IMR-90 (cell line): ENCODE measurements around the gene IL36G. TPM values are rescaled to one million over a fixed set of nuclear protein-coding genes. Genes with fewer than 3 reads are reported as not detected.
A peak's percentile ranks its signal among the peaks of the same experiment; 100 is the strongest.

Experiments
- ATAC-seq: fragments of 200-7000 bp; cut with Tn5 transposase; 2 replicates; pipeline ENCODE4 v1.9.1; 2020; ENCODE audit warnings: low read depth, mild to moderate bottlenecking, moderate library complexity
- BruUV-seq: library from RNA; stranded (reverse); fragments of 400-500 nt; replicated peaks from 2 replicates; lab custom pipeline; 2021; lab: Mats Ljungman, UMichigan
- CTCF ChIA-PET: fragments of 300-600 bp; formaldehyde crosslinking; extraction: SDS; loops from one replicate; lab custom pipeline; 2021; ENCODE audit warnings: antibody characterized with exemption; lab: Yijun Ruan, JAX
- POLR2A ChIA-PET: fragments of 300-600 bp; sonication (Branson Sonifier 250); formaldehyde crosslinking; loops from one replicate; lab custom pipeline; 2022; ENCODE audit warnings: antibody characterized with exemption; ENCODE audit not compliant: unreplicated experiment; lab: Charles Lee
- DNase-seq: peaks from one replicate; pipeline ENCODE4 v3.0.0; 2013
- H2AFZ ChIP-seq: replicated peaks from 2 replicates; pipeline ENCODE3; 2013; ENCODE audit warnings: low read length, mild to moderate bottlenecking; ENCODE audit not compliant: poor library complexity
- H2AK5ac ChIP-seq: 2 replicates; pipeline ENCODE4 v1.6.1; 2013; ENCODE audit warnings: low read depth, low read length, inconsistent platforms
- H2AK9ac ChIP-seq: replicated peaks from 2 replicates; pipeline ENCODE3; 2013; ENCODE audit warnings: mild to moderate bottlenecking, low read depth, low read length, moderate library complexity; ENCODE audit not compliant: poor library complexity
- H2BK120ac ChIP-seq: 2 replicates; pipeline ENCODE4 v1.6.1; 2013; ENCODE audit warnings: low read depth, low read length, inconsistent platforms
- H2BK15ac ChIP-seq: 3 replicates; pipeline ENCODE4 v1.6.1; 2013; ENCODE audit warnings: low read depth, low read length, inconsistent platforms
- H2BK20ac ChIP-seq: 2 replicates; pipeline ENCODE4 v1.6.1; 2013; ENCODE audit warnings: low read depth, mild to moderate bottlenecking, inconsistent platforms, low read length, moderate library complexity
- H2BK5ac ChIP-seq: 2 replicates; pipeline ENCODE4 v1.6.1; 2013; ENCODE audit warnings: mild to moderate bottlenecking, low read depth, low read length, inconsistent platforms; ENCODE audit not compliant: poor library complexity, severe bottlenecking
- H3K14ac ChIP-seq: replicated peaks from 2 replicates; pipeline ENCODE4 v1.6.1; 2013; ENCODE audit warnings: low read depth, low read length, inconsistent platforms
- H3K18ac ChIP-seq: 2 replicates; pipeline ENCODE4 v1.6.1; 2013; ENCODE audit warnings: low read depth, low read length, control low read depth
- H3K23ac ChIP-seq: 2 replicates; pipeline ENCODE4 v1.6.1; 2013; ENCODE audit warnings: low read depth, low read length, inconsistent platforms
- H3K27ac ChIP-seq: 2 replicates; pipeline ENCODE4 v1.5.1; 2013; ENCODE audit warnings: mild to moderate bottlenecking, control low read depth, low read length; ENCODE audit not compliant: insufficient read depth
- H3K27me3 ChIP-seq: 2 replicates; pipeline ENCODE4 v1.6.1; 2013; ENCODE audit warnings: low read length; ENCODE audit not compliant: control insufficient read depth, insufficient read depth
- H3K36me3 ChIP-seq: 2 replicates; pipeline ENCODE4 v1.6.1; 2013; ENCODE audit warnings: low read length, mixed read lengths; ENCODE audit not compliant: control insufficient read depth, insufficient read depth
- H3K4ac ChIP-seq: 2 replicates; pipeline ENCODE4 v1.6.1; 2013; ENCODE audit warnings: low read depth, low read length, inconsistent platforms
- H3K4me1 ChIP-seq: 2 replicates; pipeline ENCODE4 v1.6.1; 2013; ENCODE audit warnings: low read length, mixed read lengths; ENCODE audit not compliant: control insufficient read depth, insufficient read depth
- H3K4me2 ChIP-seq: 2 replicates; pipeline ENCODE4 v1.6.1; 2013; ENCODE audit warnings: low read depth, mild to moderate bottlenecking, control low read depth, low read length, moderate library complexity
- H3K4me3 ChIP-seq: 2 replicates; pipeline ENCODE4 v1.5.1; 2013; ENCODE audit warnings: low read depth, mild to moderate bottlenecking, control low read depth, low read length, moderate library complexity; ENCODE audit not compliant: insufficient read depth
- H3K56ac ChIP-seq: 2 replicates; pipeline ENCODE4 v1.6.1; 2013; ENCODE audit warnings: low read length, inconsistent platforms; ENCODE audit not compliant: insufficient read depth; ENCODE audit errors: extremely low read depth
- H3K79me1 ChIP-seq, 2 experiments: 2 replicates each; pipeline ENCODE4 v1.6.1; 2013; ENCODE audit warnings: low read length in 2 of 2, inconsistent platforms in 1 of 2, low read depth in 1 of 2
- H3K9ac ChIP-seq: 2 replicates; pipeline ENCODE4 v1.6.1; 2013; ENCODE audit warnings: low read depth, low read length, control low read depth
- H3K9me1 ChIP-seq: 2 replicates; pipeline ENCODE4 v1.6.1; 2013; ENCODE audit warnings: low read length, inconsistent platforms; ENCODE audit not compliant: insufficient read depth
- H3K9me3 ChIP-seq: 2 replicates; pipeline ENCODE4 v1.6.1; 2013; ENCODE audit warnings: low read length; ENCODE audit not compliant: control insufficient read depth, insufficient read depth
- H4K20me1 ChIP-seq: 2 replicates; pipeline ENCODE4 v1.6.1; 2013; ENCODE audit warnings: low read length, inconsistent platforms; ENCODE audit not compliant: insufficient read depth
- H4K5ac ChIP-seq: 2 replicates; pipeline ENCODE4 v1.6.1; 2013; ENCODE audit warnings: mild to moderate bottlenecking, low read depth, low read length, control low read depth
- H4K8ac ChIP-seq, 2 experiments: 2 replicates each; pipeline ENCODE4 v1.6.1; 2013; ENCODE audit warnings: low read depth in 2 of 2, low read length in 2 of 2, control low read depth in 1 of 2, inconsistent platforms in 1 of 2
- H4K91ac ChIP-seq: 2 replicates; pipeline ENCODE4 v1.6.1; 2013; ENCODE audit warnings: low read depth, low read length, inconsistent platforms; ENCODE audit not compliant: insufficient read depth
- FOS ChIP-seq: fragments of 150-350 bp; IDR thresholded peaks from 2 replicates; pipeline ENCODE4 v1.6.1; 2016; ENCODE audit warnings: low read depth, low read length
- MAFK ChIP-seq: IDR thresholded peaks from 2 replicates; pipeline ENCODE4 v1.6.1; 2012; ENCODE audit warnings: low read depth, low read length, improper control_type of control experiment
- WGBS, 2 experiments: methylation state at CpG; one replicate each; pipeline versions ENCODE4 v1.1.5 to v1.1.7; 2013; ENCODE audit warnings: missing lambda C conversion rate in 2 of 2; ENCODE audit not compliant: insufficient read length in 1 of 2; ENCODE audit errors: extremely low coverage in 2 of 2; 5-methylcytosine and 5-hydroxymethylcytosine counted together
- dilution Hi-C: fragments of 300-500 bp; cut with HindIII; formaldehyde crosslinking; loops from one replicate; pipeline ENCODE4 v1.14.3; 2018; ENCODE audit warnings: low sequenced_read_pairs; ENCODE audit not compliant: unreplicated experiment
- in situ Hi-C: fragments of 300-500 bp; cut with MboI; formaldehyde crosslinking; loops from 3 replicates; pipeline ENCODE4 v1.14.3; 2019; ENCODE audit warnings: low sequenced_read_pairs, inconsistent platforms, mixed read lengths
- intact Hi-C: fragments of 100-400 bp; cut with micrococcal nuclease; formaldehyde crosslinking; loops from 2 replicates; pipeline ENCODE4 v1.10.0; 2022
- polyA plus RNA-seq, 3 experiments: library from polyadenylated mRNA; depleted of rRNA; stranded (reverse); fragments of >200 nt; gene quantifications; 2 replicates each; pipeline ENCODE4 v1.2.3, GENCODE V29; 2012; ENCODE audit warnings: low replicate concordance in 1 of 3
- total RNA-seq: library from RNA; depleted of rRNA; stranded (reverse); fragments of >200 nt; gene quantifications from 2 replicates; pipeline ENCODE4 v1.2.3, GENCODE V29; 2012

Gene IL36G
- total and polyA plus RNA-seq, 2 of the 4 experiments (the other 2 are of a cell fraction) = not detected

DNA sequence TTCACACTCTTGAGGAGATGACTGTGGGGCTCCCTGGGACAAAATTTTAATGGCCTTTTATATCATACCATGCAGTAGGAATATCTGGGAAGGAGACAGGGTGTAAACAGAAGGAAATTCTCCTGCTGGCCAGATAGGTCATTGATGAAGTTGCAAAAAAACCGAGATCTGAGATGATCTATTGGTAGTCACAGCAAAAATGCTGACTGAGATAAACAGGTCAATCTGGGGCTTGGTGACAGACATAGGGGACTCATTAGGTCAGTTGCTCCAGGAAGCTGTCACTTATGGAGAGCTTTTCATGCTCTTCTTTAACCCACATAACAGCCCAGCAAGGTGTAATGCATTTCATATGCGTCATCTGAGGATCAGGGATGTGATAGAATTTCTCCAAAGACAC is 24.9 kb downstream of the IL36G start:
- BruUV-seq = no TSS peak
- H3K56ac ChIP-seq = no peak overlapping the region
- no peak overlapping the region for H3K4me2 ChIP-seq
- H3K4me3 ChIP-seq = no peak overlapping the region
- no peak overlapping the region for H3K23ac ChIP-seq
- no peak for TF ChIP-seq FOS
- peak; percentile 44 for TF ChIP-seq MAFK
- no peaks in the 10 kb centered on the region for H3K36me3 ChIP-seq
- DNase-seq = no peak
- CTCF ChIA-PET = no interaction called here
- H2AFZ ChIP-seq = no peak overlapping the region
- H4K91ac ChIP-seq = no peak overlapping the region
- H3K4me1 ChIP-seq = no peaks in the 10 kb centered on the region
- H3K79me1 ChIP-seq = no peaks in the 10 kb centered on the region
- intact Hi-C loops (no loop called here), dilution Hi-C loops (no loop called here), in situ Hi-C loops (no loop called here)
- H3K9ac ChIP-seq = no peak overlapping the region
- H3K14ac ChIP-seq = no peak overlapping the region
- H2AK9ac ChIP-seq = no peak overlapping the region
- H4K8ac ChIP-seq = no peak overlapping the region
- H2BK5ac ChIP-seq = no peak overlapping the region
- H3K4ac ChIP-seq = no peak overlapping the region
- no peak for ATAC-seq
- no peaks in the 10 kb centered on the region for H3K9me1 ChIP-seq
- H2BK120ac ChIP-seq = no peak overlapping the region
- POLR2A ChIA-PET = no interaction called here
- H2BK15ac ChIP-seq = no peak overlapping the region
- H4K5ac ChIP-seq = no peak overlapping the region
- H4K20me1 ChIP-seq = no peaks in the 10 kb centered on the region
- no peak overlapping the region for H3K27ac ChIP-seq
- H2BK20ac ChIP-seq = no peak overlapping the region
- H3K18ac ChIP-seq = no peak overlapping the region
- no CpG with 5 or more reads among the region's 2 CpGs for WGBS, 2 experiments
- no peak overlapping the region for H2AK5ac ChIP-seq
- 0 out of 2 replicates have a peak, but pooled peaks cover 3% of the 10 kb centered on the region for H3K9me3 ChIP-seq
- peaks cover 1% of the 10 kb centered on the region for H3K27me3 ChIP-seq
